Esophagus muscularis mucosa (tissue), 4 donors: Measurements from ENCODE around the gene SERPINE1. TPM values are rescaled to one million over a fixed set of nuclear protein-coding genes. Genes with fewer than 3 reads are reported as not detected.

Experiments
- DNase-seq: peaks from one replicate; pipeline ENCODE4 v3.0.0-alpha.2; 2017; ENCODE audit errors: extremely low spot score
- H3K27ac ChIP-seq, 4 donors: fragments of 200-600 bp; sonication (generic); replicated peaks in 1 of 4; 1 replicate in 3 of 4; 2 replicates in 1 of 4; pipeline ENCODE4 v1.5.1; 2016 to 2019; ENCODE audit warnings: mild to moderate bottlenecking in 1 of 4
- H3K27me3 ChIP-seq, 4 donors: fragments of 200-600 bp; sonication (generic); one replicate each; pipeline versions ENCODE4 v1.5.1 to v1.6.0; 2016 to 2019
- H3K36me3 ChIP-seq, 4 donors: fragments of 200-600 bp; sonication (generic); one replicate each; pipeline ENCODE4 v1.5.1; 2016 to 2019
- H3K4me1 ChIP-seq, 4 donors: fragments of 200-600 bp; sonication (generic); one replicate each; pipeline ENCODE4 v1.5.1; 2016 to 2019
- H3K4me3 ChIP-seq, 4 donors: fragments of 200-600 bp; sonication (generic); 1 replicate in 2 of 4; 2 replicates in 2 of 4; pipeline ENCODE4 v1.5.1; 2016 to 2019; ENCODE audit warnings: mild to moderate bottlenecking in 4 of 4, moderate library complexity in 1 of 4
- H3K9me3 ChIP-seq, 4 donors: fragments of 200-600 bp; sonication (generic); 1 replicate in 3 of 4; 2 replicates in 1 of 4; pipeline ENCODE4 v1.5.1; 2016 to 2019
- CTCF ChIP-seq, 3 experiments: fragments of 200-600 bp in 2 of 3; fragments of 450-650 bp in 1 of 3; sonication (generic) in 2 of 3; IDR thresholded peaks; one replicate each; pipeline ENCODE4 v1.5.1; 2017 to 2019; ENCODE audit warnings: antibody characterized with exemption in 3 of 3, mild to moderate bottlenecking in 2 of 3, moderate library complexity in 1 of 3
- EP300 ChIP-seq: sonication (generic); formaldehyde crosslinking; IDR thresholded peaks from one replicate; pipeline ENCODE4 v1.6.1; 2017; ENCODE audit warnings: antibody characterized with exemption
- POLR2A ChIP-seq: fragments of 450-650 bp; IDR thresholded peaks from one replicate; pipeline ENCODE4 v1.6.1; 2017; ENCODE audit warnings: antibody characterized with exemption, moderate library complexity, mild to moderate bottlenecking, low read depth
- POLR2AphosphoS5 ChIP-seq, 2 donors: sonication (generic); formaldehyde crosslinking; IDR thresholded peaks; one replicate each; pipeline ENCODE4 v1.6.1; 2017; ENCODE audit warnings: antibody characterized with exemption in 2 of 2
- WGBS: methylation state at CpG from one replicate; pipeline ENCODE4 v1.1.5; 2018; 5-methylcytosine and 5-hydroxymethylcytosine counted together
- intact Hi-C: fragments of 100-400 bp; cut with DNase I; formaldehyde crosslinking; loops from one replicate; pipeline ENCODE4 v1.15.1; 2023
- total RNA-seq, 4 donors: library from RNA; depleted of rRNA; stranded (reverse); fragments of >200 nt; gene quantifications; one replicate each; pipeline versions ENCODE4 v1.1.0 to v1.2.1, GENCODE V29; 2016

SERPINE1 gene
- total RNA-seq, 4 donors from 2014 or later = 9.4 to 54.2 (median 18.2) TPM

GRCh38 chr7:101140339-101140699, 13.4 kb downstream of the SERPINE1 start:
- H3K4me3 ChIP-seq = no peak overlapping the region
- H3K27me3 ChIP-seq = peaks cover 0 to 10% (median 0%) of the 10 kb centered on the region in 4 donors
- TF ChIP-seq POLR2AphosphoS5 (IDR thresholded peaks at IDR 0.05) = no peak
- TF ChIP-seq POLR2A = no peak
- TF ChIP-seq CTCF (IDR thresholded peaks at IDR 0.05) = no peak
- no peak for TF ChIP-seq EP300
- 43% methylated on average over 3 of the region's 3 CpGs for WGBS
- intact Hi-C loops = loop anchor here (5.0 to 10.0 kb wide), 2 partner anchors 54 to 142 kb away; no protein-coding TSS in a partner anchor
- DNase-seq = no peak
- no peaks in the 10 kb centered on the region for H3K9me3 ChIP-seq
- H3K27ac ChIP-seq = no peak overlapping the region
- peaks cover 13 to 24% (median 22%) of the 10 kb centered on the region in 4 donors for H3K4me1 ChIP-seq
- peaks cover 0 to 9% (median 2%) of the 10 kb centered on the region in 4 donors for H3K36me3 ChIP-seq

- H3K27me3 ChIP-seq = peaks cover 0 to 11% (median 0%) of the 10 kb centered on the region in 4 donors
- no peaks in the 10 kb centered on the region for H3K9me3 ChIP-seq
- intact Hi-C loops = loop anchor here (5.0 to 10.0 kb wide), 2 partner anchors 54 to 141 kb away; no protein-coding TSS in a partner anchor
- H3K36me3 ChIP-seq = peaks cover 0 to 3% (median 0%) of the 10 kb centered on the region in 4 donors
- H3K27ac ChIP-seq = no peak overlapping the region
- DNase-seq = no peak
- no peak for TF ChIP-seq EP300
- TF ChIP-seq POLR2AphosphoS5 (IDR thresholded peaks at IDR 0.05) = no peak
- TF ChIP-seq POLR2A = no peak
- H3K4me3 ChIP-seq = no peak overlapping the region
- WGBS = 89% methylated on average over 4 of the region's 4 CpGs
- H3K4me1 ChIP-seq = peaks cover 13 to 24% (median 22%) of the 10 kb centered on the region in 4 donors
Observed at GRCh38 chr7:101140746-101141382, 14.0 kb downstream of the SERPINE1 start.

- peaks cover 0 to 4% (median 2%) of the 10 kb centered on the region in 4 donors for H3K36me3 ChIP-seq
- WGBS = 97% methylated on average over 2 of the region's 2 CpGs
- TF ChIP-seq POLR2A = no peak
- no peak for TF ChIP-seq POLR2AphosphoS5 (IDR thresholded peaks at IDR 0.05)
- intact Hi-C loops = no loop called here
- H3K27ac ChIP-seq = no peak overlapping the region
- no peak overlapping the region for H3K4me3 ChIP-seq
- H3K9me3 ChIP-seq = no peaks in the 10 kb centered on the region
- peaks cover 0 to 24% (median 0%) of the 10 kb centered on the region in 4 donors for H3K27me3 ChIP-seq
- peaks cover 8 to 25% (median 16%) of the 10 kb centered on the region in 4 donors for H3K4me1 ChIP-seq
- DNase-seq = no peak
Observed at GRCh38 chr7:101151908-101152651, 25.2 kb downstream of the SERPINE1 start.

- TF ChIP-seq POLR2AphosphoS5 (IDR thresholded peaks at IDR 0.05) (peak; percentile 71 to 84), POLR2A (no peak)
- H3K9me3 ChIP-seq = no peaks in the 10 kb centered on the region
- H3K27ac ChIP-seq = peak within 1 kb of the TSS in 2 of 4 donors; percentile 33 to 53
Observed at GRCh38 chr7:101153969-101154692, 27.2 kb downstream of the SERPINE1 start, which contains the start of gene AP1S1. TSS of gene AP1S1 (plus strand) at chr7:101154476. CDS start at chr7:101154515, 39 bp downstream.

GRCh38 chr7:101154693-101155102, 27.8 kb downstream of the SERPINE1 start:
- DNase-seq = no peak
- Histone ChIP-seq H3K9me3 (no peaks in the 10 kb centered on the region), H3K27ac (peak overlapping the region in 2 of 4 donors; percentile 33 to 53), H3K4me1 (peaks cover 8 to 25% (median 16%) of the 10 kb centered on the region in 4 donors), H3K36me3 (peaks cover 16 to 31% (median 27%) of the 10 kb centered on the region in 4 donors), H3K27me3 (peaks cover 0 to 21% (median 3%) of the 10 kb centered on the region in 4 donors), H3K4me3 (peak overlapping the region; percentile 66 to 91 (median 78))
- no peak for TF ChIP-seq POLR2A
- TF ChIP-seq CTCF (IDR thresholded peaks at IDR 0.05) = no peak
- TF ChIP-seq EP300 = no peak
- no peak for TF ChIP-seq POLR2AphosphoS5 (IDR thresholded peaks at IDR 0.05)
- 3% methylated on average over 25 of the region's 34 CpGs for WGBS
- intact Hi-C loops = no loop called here

More at GRCh38 chr7:101153969-101154692, 27.2 kb downstream of the SERPINE1 start, which contains the start of gene AP1S1:
- DNase-seq = peak; percentile 96
- 7% methylated on average over 23 of the region's 51 CpGs for WGBS
- peaks cover 8 to 25% (median 16%) of the 10 kb centered on the region in 4 donors for H3K4me1 ChIP-seq
- H3K36me3 ChIP-seq = peaks cover 10 to 25% (median 21%) of the 10 kb centered on the region in 4 donors
- H3K4me3 ChIP-seq = peak within 1 kb of the TSS; percentile 66 to 91 (median 78)
- intact Hi-C loops = no loop called here
- peaks cover 0 to 20% (median 1%) of the 10 kb centered on the region in 4 donors for H3K27me3 ChIP-seq
